IMR-90 (cell line): ENCODE data around the gene TMEM190. TPM values are rescaled to one million over a fixed set of nuclear protein-coding genes. Genes with fewer than 3 reads are reported as not detected.

Source experiments
- ATAC-seq: fragments of 200-7000 bp; cut with Tn5 transposase; 2 replicates; pipeline ENCODE4 v1.9.1; 2020; ENCODE audit warnings: low read depth, mild to moderate bottlenecking, moderate library complexity
- BruUV-seq: library from RNA; stranded (reverse); fragments of 400-500 nt; replicated peaks from 2 replicates; lab custom pipeline; 2021; lab: Mats Ljungman, UMichigan
- CTCF ChIA-PET: fragments of 300-600 bp; formaldehyde crosslinking; extraction: SDS; loops from one replicate; lab custom pipeline; 2021; ENCODE audit warnings: antibody characterized with exemption; lab: Yijun Ruan, JAX
- POLR2A ChIA-PET: fragments of 300-600 bp; sonication (Branson Sonifier 250); formaldehyde crosslinking; loops from one replicate; lab custom pipeline; 2022; ENCODE audit warnings: antibody characterized with exemption; ENCODE audit not compliant: unreplicated experiment; lab: Charles Lee
- DNase-seq: peaks from one replicate; pipeline ENCODE4 v3.0.0; 2013
- H2AFZ ChIP-seq: replicated peaks from 2 replicates; pipeline ENCODE3; 2013; ENCODE audit warnings: low read length, mild to moderate bottlenecking; ENCODE audit not compliant: poor library complexity
- H2AK5ac ChIP-seq: 2 replicates; pipeline ENCODE4 v1.6.1; 2013; ENCODE audit warnings: low read depth, low read length, inconsistent platforms
- H2AK9ac ChIP-seq: replicated peaks from 2 replicates; pipeline ENCODE3; 2013; ENCODE audit warnings: mild to moderate bottlenecking, low read depth, low read length, moderate library complexity; ENCODE audit not compliant: poor library complexity
- H2BK120ac ChIP-seq: 2 replicates; pipeline ENCODE4 v1.6.1; 2013; ENCODE audit warnings: low read depth, low read length, inconsistent platforms
- H2BK15ac ChIP-seq: 3 replicates; pipeline ENCODE4 v1.6.1; 2013; ENCODE audit warnings: low read depth, low read length, inconsistent platforms
- H2BK20ac ChIP-seq: 2 replicates; pipeline ENCODE4 v1.6.1; 2013; ENCODE audit warnings: low read depth, mild to moderate bottlenecking, inconsistent platforms, low read length, moderate library complexity
- H2BK5ac ChIP-seq: 2 replicates; pipeline ENCODE4 v1.6.1; 2013; ENCODE audit warnings: mild to moderate bottlenecking, low read depth, low read length, inconsistent platforms; ENCODE audit not compliant: poor library complexity, severe bottlenecking
- H3K14ac ChIP-seq: replicated peaks from 2 replicates; pipeline ENCODE4 v1.6.1; 2013; ENCODE audit warnings: low read depth, low read length, inconsistent platforms
- H3K18ac ChIP-seq: 2 replicates; pipeline ENCODE4 v1.6.1; 2013; ENCODE audit warnings: low read depth, low read length, control low read depth
- H3K23ac ChIP-seq: 2 replicates; pipeline ENCODE4 v1.6.1; 2013; ENCODE audit warnings: low read depth, low read length, inconsistent platforms
- H3K27ac ChIP-seq: 2 replicates; pipeline ENCODE4 v1.5.1; 2013; ENCODE audit warnings: mild to moderate bottlenecking, control low read depth, low read length; ENCODE audit not compliant: insufficient read depth
- H3K27me3 ChIP-seq: 2 replicates; pipeline ENCODE4 v1.6.1; 2013; ENCODE audit warnings: low read length; ENCODE audit not compliant: control insufficient read depth, insufficient read depth
- H3K36me3 ChIP-seq: 2 replicates; pipeline ENCODE4 v1.6.1; 2013; ENCODE audit warnings: low read length, mixed read lengths; ENCODE audit not compliant: control insufficient read depth, insufficient read depth
- H3K4ac ChIP-seq: 2 replicates; pipeline ENCODE4 v1.6.1; 2013; ENCODE audit warnings: low read depth, low read length, inconsistent platforms
- H3K4me1 ChIP-seq: 2 replicates; pipeline ENCODE4 v1.6.1; 2013; ENCODE audit warnings: low read length, mixed read lengths; ENCODE audit not compliant: control insufficient read depth, insufficient read depth
- H3K4me2 ChIP-seq: 2 replicates; pipeline ENCODE4 v1.6.1; 2013; ENCODE audit warnings: low read depth, mild to moderate bottlenecking, control low read depth, low read length, moderate library complexity
- H3K4me3 ChIP-seq: 2 replicates; pipeline ENCODE4 v1.5.1; 2013; ENCODE audit warnings: low read depth, mild to moderate bottlenecking, control low read depth, low read length, moderate library complexity; ENCODE audit not compliant: insufficient read depth
- H3K56ac ChIP-seq: 2 replicates; pipeline ENCODE4 v1.6.1; 2013; ENCODE audit warnings: low read length, inconsistent platforms; ENCODE audit not compliant: insufficient read depth; ENCODE audit errors: extremely low read depth
- H3K79me1 ChIP-seq, 2 experiments: 2 replicates each; pipeline ENCODE4 v1.6.1; 2013; ENCODE audit warnings: low read length in 2 of 2, inconsistent platforms in 1 of 2, low read depth in 1 of 2
- H3K9ac ChIP-seq: 2 replicates; pipeline ENCODE4 v1.6.1; 2013; ENCODE audit warnings: low read depth, low read length, control low read depth
- H3K9me1 ChIP-seq: 2 replicates; pipeline ENCODE4 v1.6.1; 2013; ENCODE audit warnings: low read length, inconsistent platforms; ENCODE audit not compliant: insufficient read depth
- H3K9me3 ChIP-seq: 2 replicates; pipeline ENCODE4 v1.6.1; 2013; ENCODE audit warnings: low read length; ENCODE audit not compliant: control insufficient read depth, insufficient read depth
- H4K20me1 ChIP-seq: 2 replicates; pipeline ENCODE4 v1.6.1; 2013; ENCODE audit warnings: low read length, inconsistent platforms; ENCODE audit not compliant: insufficient read depth
- H4K5ac ChIP-seq: 2 replicates; pipeline ENCODE4 v1.6.1; 2013; ENCODE audit warnings: mild to moderate bottlenecking, low read depth, low read length, control low read depth
- H4K8ac ChIP-seq, 2 experiments: 2 replicates each; pipeline ENCODE4 v1.6.1; 2013; ENCODE audit warnings: low read depth in 2 of 2, low read length in 2 of 2, control low read depth in 1 of 2, inconsistent platforms in 1 of 2
- H4K91ac ChIP-seq: 2 replicates; pipeline ENCODE4 v1.6.1; 2013; ENCODE audit warnings: low read depth, low read length, inconsistent platforms; ENCODE audit not compliant: insufficient read depth
- POLR2A ChIP-seq: IDR thresholded peaks from 2 replicates; pipeline ENCODE4 v1.6.1; 2012; ENCODE audit warnings: mild to moderate bottlenecking, low read depth, low read length
- RAD21 ChIP-seq: IDR thresholded peaks from 2 replicates; pipeline ENCODE4 v1.6.1; 2012; ENCODE audit warnings: low read length, improper control_type of control experiment
- WGBS, 2 experiments: methylation state at CpG; one replicate each; pipeline versions ENCODE4 v1.1.5 to v1.1.7; 2013; ENCODE audit warnings: missing lambda C conversion rate in 2 of 2; ENCODE audit not compliant: insufficient read length in 1 of 2; ENCODE audit errors: extremely low coverage in 2 of 2; 5-methylcytosine and 5-hydroxymethylcytosine counted together
- dilution Hi-C: fragments of 300-500 bp; cut with HindIII; formaldehyde crosslinking; loops from one replicate; pipeline ENCODE4 v1.14.3; 2018; ENCODE audit warnings: low sequenced_read_pairs; ENCODE audit not compliant: unreplicated experiment
- in situ Hi-C: fragments of 300-500 bp; cut with MboI; formaldehyde crosslinking; loops from 3 replicates; pipeline ENCODE4 v1.14.3; 2019; ENCODE audit warnings: low sequenced_read_pairs, inconsistent platforms, mixed read lengths
- intact Hi-C: fragments of 100-400 bp; cut with micrococcal nuclease; formaldehyde crosslinking; loops from 2 replicates; pipeline ENCODE4 v1.10.0; 2022
- polyA plus RNA-seq, 3 experiments: library from polyadenylated mRNA; depleted of rRNA; stranded (reverse); fragments of >200 nt; gene quantifications; 2 replicates each; pipeline ENCODE4 v1.2.3, GENCODE V29; 2012; ENCODE audit warnings: low replicate concordance in 1 of 3
- total RNA-seq: library from RNA; depleted of rRNA; stranded (reverse); fragments of >200 nt; gene quantifications from 2 replicates; pipeline ENCODE4 v1.2.3, GENCODE V29; 2012

Gene TMEM190
- total and polyA plus RNA-seq, 2 of the 4 experiments (the other 2 are of a cell fraction) = 1.6 TPM; not detected in 1

DNA sequence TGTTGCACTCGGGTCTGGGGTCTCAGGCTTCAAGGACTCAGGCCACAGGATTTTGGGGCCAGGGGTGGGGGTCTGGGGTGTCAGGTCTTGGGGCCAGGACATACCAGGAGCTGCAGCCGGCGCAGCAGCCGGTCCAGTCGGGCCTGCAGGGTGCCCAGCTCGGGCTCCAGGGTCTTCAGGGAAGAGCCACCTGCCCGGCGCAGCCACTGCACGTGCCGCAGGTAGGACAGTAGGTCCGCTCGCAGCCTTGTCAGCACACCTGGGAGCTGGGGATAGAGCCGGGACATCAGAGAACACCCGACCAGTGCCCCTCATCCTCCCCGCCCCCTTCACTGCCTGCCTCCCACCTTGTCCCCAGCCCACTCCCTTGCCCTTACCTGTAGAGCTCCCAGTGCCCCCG lies 8.5 kb upstream of the TMEM190 start:
- peaks cover 57% of the 10 kb centered on the region for H4K20me1 ChIP-seq
- H3K79me1 ChIP-seq = peaks cover 5 to 50% of the 10 kb centered on the region in 2 experiments; a peak in 3 of 4 replicates
- H2BK5ac ChIP-seq = peak overlapping the region; percentile 61
- DNase-seq (no peak), ATAC-seq (no peak)
- H2AFZ ChIP-seq = no peak overlapping the region
- no peak overlapping the region for H3K23ac ChIP-seq
- H3K56ac ChIP-seq = no peak overlapping the region
- no peak overlapping the region for H4K5ac ChIP-seq
- ChIA-PET POLR2A (no interaction called here), CTCF (no interaction called here)
- WGBS, 2 experiments = 100% methylated on average over 1 of the region's 16 CpGs; no CpG with 5 or more reads in 1 of the 2 experiments
- H2BK20ac ChIP-seq = no peak overlapping the region
- no peak overlapping the region for H2BK120ac ChIP-seq
- in situ Hi-C loops = no loop called here
- H3K9ac ChIP-seq = peak overlapping the region; percentile 72; the same call in 1 of the 2 replicates
- 0 out of 2 replicates have a peak overlapping the region, but pooled peaks have one; percentile 51 for H3K4ac ChIP-seq
- H2BK15ac ChIP-seq = no peak overlapping the region
- no peaks in the 10 kb centered on the region for H3K27me3 ChIP-seq
- peak overlapping the region; percentile 68; the same call in 1 of the 2 replicates for H4K91ac ChIP-seq
- H3K36me3 ChIP-seq = peaks cover 26% of the 10 kb centered on the region
- H3K18ac ChIP-seq = no peak overlapping the region
- peak overlapping the region; percentile 73 for H3K4me3 ChIP-seq
- H3K4me1 ChIP-seq = peaks cover 29% of the 10 kb centered on the region
- H3K9me1 ChIP-seq = peaks cover 12% of the 10 kb centered on the region; the same call in 1 of the 2 replicates
- dilution Hi-C loops = no loop called here
- H3K4me2 ChIP-seq = peak overlapping the region; percentile 83
- peak overlapping the region; percentile 99 for H2AK9ac ChIP-seq
- H4K8ac ChIP-seq = peak overlapping the region in 1 of 2 experiments; percentile 80; a peak in 1 of 4 replicates
- H3K27ac ChIP-seq = peak overlapping the region; percentile 78
- H2AK5ac ChIP-seq = no peak overlapping the region; the same call in 1 of the 2 replicates
- no peaks in the 10 kb centered on the region for H3K9me3 ChIP-seq
- 0 out of 2 replicates have a peak overlapping the region, but pooled peaks have one; percentile 52 for H3K14ac ChIP-seq
- intact Hi-C loops = no loop called here
- no TSS peak for BruUV-seq
- TF ChIP-seq RAD21 (no peak), POLR2A (0 out of 2 replicates have a peak, but pooled peaks have one; percentile 20)
